GM18526 (cell line): ENCODE measurements around the gene TOR4A.

ENCODE experiments used
- POLR2A ChIP-seq: IDR thresholded peaks from 3 replicates; pipeline ENCODE4 v1.6.1; 2011; ENCODE audit not compliant: insufficient read length; ENCODE audit errors: extremely low read depth

Gene TOR4A

GRCh38 chr9:137311171-137311985 lies 33.9 kb downstream of the TOR4A start:
- no peak for TF ChIP-seq POLR2A

GRCh38 chr9:137311986-137312851 lies 34.7 kb downstream of the TOR4A start:
- no peak for TF ChIP-seq POLR2A

- no peak for TF ChIP-seq POLR2A
Measured at GRCh38 chr9:137312852-137313325, 35.4 kb downstream of the TOR4A start.

GRCh38 chr9:137313326-137313936 lies 35.9 kb downstream of the TOR4A start:
- no peak for TF ChIP-seq POLR2A

- TF ChIP-seq POLR2A = no peak
Measured at GRCh38 chr9:137313956-137314560, 36.5 kb downstream of the TOR4A start.

GRCh38 chr9:137314561-137315560 lies 37.3 kb downstream of the TOR4A start:
- no peak for TF ChIP-seq POLR2A

- no peak for TF ChIP-seq POLR2A
Measured at GRCh38 chr9:137315581-137316011, 38.1 kb downstream of the TOR4A start.

GRCh38 chr9:137316012-137316981 lies 38.8 kb downstream of the TOR4A start:
- no peak for TF ChIP-seq POLR2A

- no peak for TF ChIP-seq POLR2A
Measured at GRCh38 chr9:137317021-137317717, 39.6 kb downstream of the TOR4A start.

GRCh38 chr9:137317718-137318511 lies 40.4 kb downstream of the TOR4A start:
- TF ChIP-seq POLR2A = no peak

- no peak for TF ChIP-seq POLR2A
Measured at GRCh38 chr9:137318602-137319001, 41.1 kb downstream of the TOR4A start.

- TF ChIP-seq POLR2A = no peak
Measured at GRCh38 chr9:137319011-137319738, 41.6 kb downstream of the TOR4A start.
